ENCODE measurements around the gene IFITM2. TPM values are rescaled to one million over a fixed set of nuclear protein-coding genes. Genes with fewer than 3 reads are reported as not detected.

The IFITM2 gene
- total and polyA plus RNA-seq, 2 donors (not counting 1 experiment from before 2014, with no cell fraction given): 51.2 to 714 TPM

GRCh38 chr11:278001-278951 lies 29.3 kb upstream of the IFITM2 start, which contains the start of gene NLRP6:
Gene NLRP6, plus strand, starts transcription at chr11:278407. Its CDS starts 163 bp downstream, at chr11:278570.
- no peak for DNase-seq (ENCODE audit: low read depth in 2 of 2)
- Histone ChIP-seq H3K4me2 (ENCODE audit: extremely low read depth, insufficient read depth, low read length) (no peak within 1 kb of the TSS), H3K4me3 (replicated peaks in 1 of 4; ENCODE audit: control extremely low read depth in 1 of 4, insufficient read depth in 1 of 4, low read depth in 3 of 4, low read length in 4 of 4) (no peak within 1 kb of the TSS), H3K27me3 (ENCODE audit: control insufficient read depth, insufficient read depth, low read length) (peaks cover 63% of the 10 kb centered on the region), H3K79me2 (ENCODE audit: control insufficient read depth, insufficient read depth, low read length) (no peaks in the 10 kb centered on the region), H3K27ac (ENCODE audit: insufficient read depth, low read length) (no peak within 1 kb of the TSS), H3K9me3 (ENCODE audit: control insufficient read depth, insufficient read depth, low read depth, low read length) (no peaks in the 10 kb centered on the region), H2AFZ (ENCODE audit: low read length) (no peak within 1 kb of the TSS), H4K20me1 (ENCODE audit: control insufficient read depth, extremely low read depth, insufficient read depth, low read length) (no peaks in the 10 kb centered on the region), H3K36me3 (ENCODE audit: control insufficient read depth, insufficient read depth, low read length) (no peaks in the 10 kb centered on the region), H3K9ac (ENCODE audit: insufficient read depth, low read length) (no peak within 1 kb of the TSS), H3K4me1 (ENCODE audit: control insufficient read depth, extremely low read depth, insufficient read depth, low read length) (no peaks in the 10 kb centered on the region)
- no peak for TF ChIP-seq EZH2 (IDR thresholded peaks at IDR 0.05; ENCODE audit: low read length, missing control alignments)
- no peak for TF ChIP-seq CTCF (conservative IDR thresholded peaks at IDR 0.05 in 1 of 2, IDR thresholded peaks at IDR 0.05 in 1 of 2; ENCODE audit: low read depth in 1 of 2, low read length in 2 of 2)

GRCh38 chr11:279040-279965 lies 28.3 kb upstream of the IFITM2 start:
- no peak overlapping the region for H3K27ac ChIP-seq (ENCODE audit: insufficient read depth, low read length)
- H4K20me1 ChIP-seq (ENCODE audit: control insufficient read depth, extremely low read depth, insufficient read depth, low read length): no peaks in the 10 kb centered on the region
- H3K27me3 ChIP-seq (ENCODE audit: control insufficient read depth, insufficient read depth, low read length): peaks cover 63% of the 10 kb centered on the region
- H3K4me1 ChIP-seq (ENCODE audit: control insufficient read depth, extremely low read depth, insufficient read depth, low read length): no peaks in the 10 kb centered on the region
- no peak overlapping the region for H3K9ac ChIP-seq (ENCODE audit: insufficient read depth, low read length)
- H3K36me3 ChIP-seq (ENCODE audit: control insufficient read depth, insufficient read depth, low read length): no peaks in the 10 kb centered on the region
- no peak overlapping the region for H3K4me3 ChIP-seq (replicated peaks in 1 of 4; ENCODE audit: control extremely low read depth in 1 of 4, insufficient read depth in 1 of 4, low read depth in 3 of 4, low read length in 4 of 4)
- no peaks in the 10 kb centered on the region for H3K79me2 ChIP-seq (ENCODE audit: control insufficient read depth, insufficient read depth, low read length)
- no peak for TF ChIP-seq CTCF (conservative IDR thresholded peaks at IDR 0.05 in 1 of 2, IDR thresholded peaks at IDR 0.05 in 1 of 2; ENCODE audit: low read depth in 1 of 2, low read length in 2 of 2)
- peak; percentile 18 for TF ChIP-seq EZH2 (IDR thresholded peaks at IDR 0.05; ENCODE audit: low read length, missing control alignments)
- no peaks in the 10 kb centered on the region for H3K9me3 ChIP-seq (ENCODE audit: control insufficient read depth, insufficient read depth, low read depth, low read length)
- H2AFZ ChIP-seq (ENCODE audit: low read length): no peak overlapping the region
- no peak overlapping the region for H3K4me2 ChIP-seq (ENCODE audit: extremely low read depth, insufficient read depth, low read length)
- no peak for DNase-seq (ENCODE audit: low read depth in 2 of 2)

All from fibroblast of lung (primary cell).